DND-41 (cell line): ENCODE results near the gene LPIN1.

Experiments
- ATAC-seq: fragments of 200-7000 bp; cut with Tn5 transposase; 3 replicates; pipeline ENCODE4 v1.9.1; 2021; ENCODE audit warnings: low read depth; ENCODE audit not compliant: insufficient read depth
- DNase-seq: peaks from one replicate; pipeline ENCODE4 v3.0.0-alpha.2; 2020
- H2AFZ ChIP-seq: 2 replicates; pipeline ENCODE4 v1.6.0; 2012; ENCODE audit warnings: low read depth, low read length
- H3K27ac ChIP-seq: 2 replicates; pipeline ENCODE4 v1.5.1; 2012; ENCODE audit warnings: low read length, inconsistent platforms
- H3K27me3 ChIP-seq: fragments of 200-600 bp; sonication (generic); 2 replicates; pipeline ENCODE4 v1.6.0; 2012; ENCODE audit warnings: low read length, mild to moderate bottlenecking, inconsistent platforms; ENCODE audit not compliant: insufficient read depth, poor library complexity
- H3K36me3 ChIP-seq: 2 replicates; pipeline ENCODE4 v1.5.1; 2012; ENCODE audit warnings: low read length, inconsistent platforms; ENCODE audit not compliant: insufficient read depth
- H3K4me1 ChIP-seq: 2 replicates; pipeline ENCODE4 v1.5.1; 2012; ENCODE audit warnings: mild to moderate bottlenecking, low read length; ENCODE audit not compliant: insufficient read depth
- H3K4me2 ChIP-seq: 2 replicates; pipeline ENCODE4 v1.6.0; 2012; ENCODE audit warnings: mild to moderate bottlenecking, moderate library complexity, low read length, inconsistent platforms; ENCODE audit not compliant: insufficient read depth
- H3K4me3 ChIP-seq, 2 experiments: fragments of 200-600 bp in 1 of 2; shearing (Covaris generic) in 1 of 2; 2 replicates each; pipeline ENCODE4 v1.5.1; 2012 to 2016; ENCODE audit warnings: inconsistent platforms in 2 of 2, low read length in 2 of 2, mild to moderate bottlenecking in 2 of 2, low read depth in 1 of 2, moderate library complexity in 1 of 2
- H3K79me2 ChIP-seq: 2 replicates; pipeline ENCODE4 v1.6.0; 2012; ENCODE audit warnings: low read length, inconsistent platforms; ENCODE audit not compliant: insufficient read depth
- H3K9ac ChIP-seq: 2 replicates; pipeline ENCODE4 v1.6.0; 2012; ENCODE audit warnings: low read depth, mild to moderate bottlenecking, inconsistent platforms, low read length, moderate library complexity
- H3K9me3 ChIP-seq: 2 replicates; pipeline ENCODE4 v1.5.1; 2012; ENCODE audit warnings: low read length, moderate library complexity, mild to moderate bottlenecking, inconsistent platforms; ENCODE audit not compliant: insufficient read depth, severe bottlenecking
- H4K20me1 ChIP-seq: 2 replicates; pipeline ENCODE4 v1.6.0; 2012; ENCODE audit warnings: low read length; ENCODE audit not compliant: insufficient read depth
- EZH2 ChIP-seq: IDR thresholded peaks from 3 replicates; pipeline ENCODE4 v1.6.1; 2012; ENCODE audit warnings: borderline replicate concordance, low read depth, mild to moderate bottlenecking, moderate library complexity, low read length, inconsistent platforms; ENCODE audit not compliant: severe bottlenecking
- TF ChIP-seq, protein P1 (sequence below): IDR thresholded peaks from 2 replicates; pipeline ENCODE4 v1.5.1; 2012; ENCODE audit warnings: borderline replicate concordance, low read length, moderate library complexity, mild to moderate bottlenecking; ENCODE audit not compliant: poor library complexity, severe bottlenecking; ENCODE audit errors: extremely low read depth

LPIN1 gene

DNA sequence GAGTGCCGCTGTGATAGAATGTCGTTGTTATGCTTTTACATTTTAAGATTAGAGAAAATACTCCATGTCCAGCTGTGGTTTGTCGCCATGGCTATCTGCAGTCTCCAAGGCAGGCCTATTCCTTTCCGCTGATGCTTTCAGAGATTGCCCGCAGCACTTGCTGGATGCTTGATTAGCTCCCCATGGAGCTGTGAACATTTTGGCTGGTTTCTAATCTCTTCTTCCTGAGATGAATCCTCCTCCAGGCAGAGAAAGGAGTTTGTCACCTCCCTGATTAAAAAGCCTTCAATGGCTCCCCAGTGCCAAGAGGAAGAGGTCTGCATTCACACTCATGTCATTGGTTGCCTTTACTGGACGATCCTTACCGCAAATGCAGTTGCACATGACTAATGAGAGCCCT lies 32.6 kb upstream of the LPIN1 start:
- H3K9me3 ChIP-seq, result no peaks in the 10 kb centered on the region
- TF ChIP-seq EZH2, result no peak
- TF ChIP-seq, protein P1, sequence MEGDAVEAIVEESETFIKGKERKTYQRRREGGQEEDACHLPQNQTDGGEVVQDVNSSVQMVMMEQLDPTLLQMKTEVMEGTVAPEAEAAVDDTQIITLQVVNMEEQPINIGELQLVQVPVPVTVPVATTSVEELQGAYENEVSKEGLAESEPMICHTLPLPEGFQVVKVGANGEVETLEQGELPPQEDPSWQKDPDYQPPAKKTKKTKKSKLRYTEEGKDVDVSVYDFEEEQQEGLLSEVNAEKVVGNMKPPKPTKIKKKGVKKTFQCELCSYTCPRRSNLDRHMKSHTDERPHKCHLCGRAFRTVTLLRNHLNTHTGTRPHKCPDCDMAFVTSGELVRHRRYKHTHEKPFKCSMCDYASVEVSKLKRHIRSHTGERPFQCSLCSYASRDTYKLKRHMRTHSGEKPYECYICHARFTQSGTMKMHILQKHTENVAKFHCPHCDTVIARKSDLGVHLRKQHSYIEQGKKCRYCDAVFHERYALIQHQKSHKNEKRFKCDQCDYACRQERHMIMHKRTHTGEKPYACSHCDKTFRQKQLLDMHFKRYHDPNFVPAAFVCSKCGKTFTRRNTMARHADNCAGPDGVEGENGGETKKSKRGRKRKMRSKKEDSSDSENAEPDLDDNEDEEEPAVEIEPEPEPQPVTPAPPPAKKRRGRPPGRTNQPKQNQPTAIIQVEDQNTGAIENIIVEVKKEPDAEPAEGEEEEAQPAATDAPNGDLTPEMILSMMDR, result no peak
- H4K20me1 ChIP-seq, result no peaks in the 10 kb centered on the region
- no peak overlapping the region for H3K4me2 ChIP-seq
- ATAC-seq (no peak), DNase-seq (no peak)
- no peak overlapping the region for H3K4me3 ChIP-seq
- no peaks in the 10 kb centered on the region for H3K79me2 ChIP-seq
- H3K9ac ChIP-seq, result no peak overlapping the region
- no peak overlapping the region for H2AFZ ChIP-seq
- H3K36me3 ChIP-seq, result no peaks in the 10 kb centered on the region
- no peaks in the 10 kb centered on the region for H3K27me3 ChIP-seq
- peaks cover 4% of the 10 kb centered on the region; the same call in 1 of the 2 replicates for H3K4me1 ChIP-seq
- H3K27ac ChIP-seq, result no peak overlapping the region

GRCh38 chr2:11715987-11716652 lies 30.3 kb upstream of the LPIN1 start:
- Histone ChIP-seq H3K4me2 (no peak overlapping the region), H3K4me1 (peaks cover 16% of the 10 kb centered on the region), H2AFZ (no peak overlapping the region), H4K20me1 (no peaks in the 10 kb centered on the region), H3K9me3 (no peaks in the 10 kb centered on the region), H3K79me2 (no peaks in the 10 kb centered on the region), H3K4me3 (no peak overlapping the region), H3K27ac (no peak overlapping the region), H3K9ac (no peak overlapping the region), H3K36me3 (no peaks in the 10 kb centered on the region), H3K27me3 (no peaks in the 10 kb centered on the region)
- no peak for DNase-seq
- TF ChIP-seq, protein P1, result no peak
- TF ChIP-seq EZH2, result no peak
- no peak for ATAC-seq

DNA sequence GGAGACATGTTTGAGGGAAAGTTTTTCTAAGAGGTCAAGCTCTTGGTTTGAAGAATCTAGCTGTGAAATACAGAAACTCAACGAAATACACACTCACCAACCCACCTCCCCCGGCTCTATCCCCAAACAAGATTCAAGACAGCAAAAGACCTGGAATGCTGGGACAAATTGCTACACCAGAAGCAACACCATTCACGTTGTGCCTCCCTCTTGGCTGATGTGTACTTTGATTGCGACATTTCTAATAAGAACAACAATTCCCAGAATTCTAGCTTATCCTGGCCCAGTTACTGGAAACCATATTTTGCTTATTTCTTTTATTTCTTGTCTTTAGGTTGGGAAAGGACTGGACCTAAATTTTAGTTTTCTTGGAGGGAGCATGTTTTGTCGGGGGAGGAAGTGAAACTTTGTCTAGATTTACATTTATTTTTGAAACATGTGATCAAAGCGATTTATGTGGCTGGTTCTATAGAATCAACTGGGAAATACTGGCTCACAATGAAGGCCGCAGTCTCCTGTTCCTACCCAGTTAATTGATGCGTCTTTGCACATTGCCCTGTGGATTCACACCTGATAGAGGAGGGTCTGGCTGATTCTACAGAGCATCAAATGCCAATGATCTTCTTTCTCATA lies 29.6 kb upstream of the LPIN1 start:
- H4K20me1 ChIP-seq, result no peaks in the 10 kb centered on the region
- H3K27ac ChIP-seq, result no peak overlapping the region
- no peaks in the 10 kb centered on the region for H3K9me3 ChIP-seq
- TF ChIP-seq, protein P1, result no peak
- TF ChIP-seq EZH2, result no peak
- no peak overlapping the region for H3K4me3 ChIP-seq
- no peaks in the 10 kb centered on the region for H3K27me3 ChIP-seq
- H3K36me3 ChIP-seq, result no peaks in the 10 kb centered on the region
- no peak overlapping the region for H3K4me2 ChIP-seq
- no peak for DNase-seq
- no peak overlapping the region for H3K9ac ChIP-seq
- no peaks in the 10 kb centered on the region for H3K79me2 ChIP-seq
- no peak overlapping the region for H2AFZ ChIP-seq
- ATAC-seq, result no peak
- H3K4me1 ChIP-seq, result peaks cover 16% of the 10 kb centered on the region
